Cardiac muscle cell (in vitro differentiated cells and primary cell): ENCODE results near the gene PLK4. TPM values are rescaled to one million over a fixed set of nuclear protein-coding genes. Genes with fewer than 3 reads are reported as not detected.

Experiments used
- DNase-seq, 2 donors: peaks; one replicate each; pipeline versions ENCODE4 v3.0.0 to v3.0.0-alpha.2; 2010 to 2017; ENCODE audit warnings: low read depth in 1 of 2, low spot score in 1 of 2
- H3K27ac ChIP-seq: fragments of 200-600 bp; sonication (generic); 2 replicates; pipeline ENCODE4 v1.5.1; 2016
- H3K27me3 ChIP-seq: fragments of 200-600 bp; sonication (generic); 2 replicates; pipeline ENCODE4 v1.6.0; 2016; ENCODE audit warnings: control low read depth
- H3K36me3 ChIP-seq: fragments of 200-600 bp; sonication (generic); 2 replicates; pipeline ENCODE4 v1.5.1; 2016; ENCODE audit warnings: control low read depth
- H3K4me1 ChIP-seq: fragments of 200-600 bp; sonication (generic); 2 replicates; pipeline ENCODE4 v1.8.1; 2017; ENCODE audit warnings: low read depth, mild to moderate bottlenecking, mixed run types
- H3K4me3 ChIP-seq: fragments of 200-600 bp; sonication (generic); 2 replicates; pipeline ENCODE4 v1.5.1; 2016; ENCODE audit warnings: mild to moderate bottlenecking
- H3K9me3 ChIP-seq: fragments of 200-600 bp; sonication (generic); 2 replicates; pipeline ENCODE4 v1.5.1; 2017; ENCODE audit warnings: low read depth, mild to moderate bottlenecking, control low read depth
- polyA plus RNA-seq: library from polyadenylated mRNA; unstranded; fragments of >200 nt; fragmentation: Nextera tagmentation; extraction: Ambion mirVana; gene quantifications from 2 replicates; pipeline ENCODE4 v1.2.1, GENCODE V29; 2016
- total RNA-seq: library from RNA; depleted of rRNA; stranded (reverse); fragments of >200 nt; gene quantifications from 2 replicates; pipeline ENCODE4 v1.2.3, GENCODE V29; 2016
- TF ChIP-seq, protein P1 (sequence below): IDR thresholded peaks from 2 replicates; pipeline ENCODE4 v1.5.1; 2012; ENCODE audit warnings: low read depth, mild to moderate bottlenecking, low read length

The PLK4 gene
- total and polyA plus RNA-seq, 2 experiments from 2014 or later, result 5.2 to 13.0 TPM

DNA sequence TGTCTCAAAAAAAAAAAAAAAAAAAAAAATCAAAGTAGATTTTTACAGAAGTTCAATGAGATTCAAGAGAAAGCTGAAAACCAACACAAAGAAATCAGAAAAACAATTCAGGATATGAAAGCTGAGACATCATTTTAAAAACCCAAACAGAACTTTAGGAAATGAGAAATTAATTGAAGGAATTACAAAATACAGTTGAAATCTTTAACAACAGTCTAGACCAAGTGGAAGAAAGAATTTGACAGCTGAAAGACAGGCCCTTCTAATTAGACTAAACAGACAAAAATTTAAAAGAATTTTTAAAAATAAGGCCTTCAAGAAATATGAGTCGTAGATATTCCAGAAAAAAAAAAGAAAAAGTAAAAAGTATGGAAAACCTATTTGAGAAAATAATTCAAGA is 33.9 kb upstream of the PLK4 start:
- H3K36me3 ChIP-seq, result no peaks in the 10 kb centered on the region
- H3K27me3 ChIP-seq, result no peaks in the 10 kb centered on the region
- no peak overlapping the region for H3K4me3 ChIP-seq
- TF ChIP-seq, protein P1, sequence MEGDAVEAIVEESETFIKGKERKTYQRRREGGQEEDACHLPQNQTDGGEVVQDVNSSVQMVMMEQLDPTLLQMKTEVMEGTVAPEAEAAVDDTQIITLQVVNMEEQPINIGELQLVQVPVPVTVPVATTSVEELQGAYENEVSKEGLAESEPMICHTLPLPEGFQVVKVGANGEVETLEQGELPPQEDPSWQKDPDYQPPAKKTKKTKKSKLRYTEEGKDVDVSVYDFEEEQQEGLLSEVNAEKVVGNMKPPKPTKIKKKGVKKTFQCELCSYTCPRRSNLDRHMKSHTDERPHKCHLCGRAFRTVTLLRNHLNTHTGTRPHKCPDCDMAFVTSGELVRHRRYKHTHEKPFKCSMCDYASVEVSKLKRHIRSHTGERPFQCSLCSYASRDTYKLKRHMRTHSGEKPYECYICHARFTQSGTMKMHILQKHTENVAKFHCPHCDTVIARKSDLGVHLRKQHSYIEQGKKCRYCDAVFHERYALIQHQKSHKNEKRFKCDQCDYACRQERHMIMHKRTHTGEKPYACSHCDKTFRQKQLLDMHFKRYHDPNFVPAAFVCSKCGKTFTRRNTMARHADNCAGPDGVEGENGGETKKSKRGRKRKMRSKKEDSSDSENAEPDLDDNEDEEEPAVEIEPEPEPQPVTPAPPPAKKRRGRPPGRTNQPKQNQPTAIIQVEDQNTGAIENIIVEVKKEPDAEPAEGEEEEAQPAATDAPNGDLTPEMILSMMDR, result no peak
- no peak overlapping the region for H3K27ac ChIP-seq
- no peak for DNase-seq
- H3K4me1 ChIP-seq, result no peaks in the 10 kb centered on the region
- no peaks in the 10 kb centered on the region for H3K9me3 ChIP-seq

DNA sequence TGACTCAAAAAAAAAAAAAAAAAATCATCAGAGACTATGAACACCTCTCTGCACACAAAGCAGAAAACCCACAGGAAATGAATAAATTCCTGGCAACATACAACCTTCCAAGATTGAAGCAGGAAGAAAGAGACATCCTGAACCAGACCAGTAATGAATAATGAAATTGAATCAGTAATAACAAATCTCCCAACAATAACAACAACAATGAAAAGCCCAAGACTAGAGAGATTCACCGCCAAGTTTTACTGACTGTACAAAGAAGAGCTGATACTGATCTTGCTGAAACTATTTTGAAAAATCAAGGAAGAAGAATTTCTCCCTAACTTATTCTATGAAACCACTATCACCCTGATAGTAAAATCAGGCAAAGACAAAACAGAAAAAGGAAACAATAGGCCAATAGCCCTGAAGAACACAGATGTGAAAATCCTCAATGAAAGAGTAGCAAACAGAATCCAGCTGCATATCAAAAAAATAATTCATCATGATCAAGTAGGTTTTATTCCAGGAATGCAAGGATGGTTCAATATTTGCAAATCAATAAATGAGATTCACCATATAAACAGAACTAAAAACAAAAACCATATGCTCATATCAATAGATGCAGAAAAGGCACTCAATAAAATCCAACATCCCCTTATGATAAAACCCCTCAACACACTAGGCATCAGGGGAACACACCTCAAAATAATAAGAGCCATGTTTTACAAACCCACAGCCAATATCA is 31.0 kb upstream of the PLK4 start:
- DNase-seq, result no peak
- TF ChIP-seq, protein P1, result no peak
- Histone ChIP-seq H3K4me1 (no peaks in the 10 kb centered on the region), H3K9me3 (no peaks in the 10 kb centered on the region), H3K4me3 (no peak overlapping the region), H3K27me3 (no peaks in the 10 kb centered on the region), H3K27ac (no peak overlapping the region), H3K36me3 (no peaks in the 10 kb centered on the region)

DNA sequence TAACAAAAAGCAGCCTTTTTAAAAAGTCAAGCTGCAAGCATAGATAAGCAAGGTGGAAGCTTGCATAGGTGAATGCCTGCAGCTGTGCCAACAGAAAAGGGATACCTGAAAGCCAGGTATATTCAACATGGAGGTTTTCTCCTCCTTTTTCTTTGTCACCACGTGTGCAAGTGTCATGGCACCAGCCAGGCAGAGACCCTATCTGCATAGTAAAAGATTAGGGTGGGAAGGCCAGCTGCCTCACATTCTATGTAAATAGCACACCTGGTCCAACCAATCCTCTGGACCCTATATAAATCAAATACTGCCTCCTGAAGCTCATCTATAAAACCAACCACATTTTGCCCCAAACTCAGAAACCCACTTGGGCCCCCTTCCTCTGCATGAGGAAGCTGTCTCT is 28.0 kb upstream of the PLK4 start:
- Histone ChIP-seq H3K9me3 (no peaks in the 10 kb centered on the region), H3K27me3 (no peaks in the 10 kb centered on the region), H3K4me3 (no peak overlapping the region), H3K4me1 (no peaks in the 10 kb centered on the region), H3K27ac (no peak overlapping the region), H3K36me3 (no peaks in the 10 kb centered on the region)
- TF ChIP-seq, protein P1, result no peak
- DNase-seq, result no peak

DNA sequence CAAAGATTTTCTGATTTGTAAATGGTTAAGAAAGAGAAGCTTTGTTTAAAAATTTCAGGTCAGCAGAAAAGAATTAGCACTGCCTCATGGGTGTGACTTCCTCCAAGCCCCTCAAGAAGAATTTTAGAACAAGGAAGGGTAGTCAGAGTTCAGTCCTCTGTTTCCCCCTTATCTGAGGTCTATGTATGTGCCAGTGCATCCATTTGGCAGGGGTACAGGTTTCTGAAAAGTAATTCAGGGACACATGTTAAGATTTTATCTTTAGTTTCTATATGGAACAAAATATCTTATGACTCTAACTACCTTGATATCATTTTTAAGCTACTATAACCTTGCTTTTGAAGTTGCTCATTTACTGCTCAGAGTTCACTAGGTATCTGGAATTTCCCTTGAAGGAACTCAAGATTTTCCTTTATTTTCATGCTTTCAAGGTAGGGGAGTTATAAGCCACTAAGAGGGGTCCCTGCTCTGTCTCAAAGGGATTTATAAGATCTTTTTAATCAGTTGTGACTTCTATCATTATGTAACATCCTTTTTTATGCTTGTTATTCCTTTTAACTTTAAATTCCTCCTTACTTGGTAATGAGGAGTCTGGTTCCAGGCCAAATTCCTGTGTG is 24.4 kb upstream of the PLK4 start:
- no peaks in the 10 kb centered on the region for H3K27me3 ChIP-seq
- H3K4me3 ChIP-seq, result no peak overlapping the region
- no peaks in the 10 kb centered on the region for H3K9me3 ChIP-seq
- no peak overlapping the region for H3K27ac ChIP-seq
- no peaks in the 10 kb centered on the region for H3K4me1 ChIP-seq
- TF ChIP-seq, protein P1, result no peak
- no peak for DNase-seq
- no peaks in the 10 kb centered on the region for H3K36me3 ChIP-seq

DNA sequence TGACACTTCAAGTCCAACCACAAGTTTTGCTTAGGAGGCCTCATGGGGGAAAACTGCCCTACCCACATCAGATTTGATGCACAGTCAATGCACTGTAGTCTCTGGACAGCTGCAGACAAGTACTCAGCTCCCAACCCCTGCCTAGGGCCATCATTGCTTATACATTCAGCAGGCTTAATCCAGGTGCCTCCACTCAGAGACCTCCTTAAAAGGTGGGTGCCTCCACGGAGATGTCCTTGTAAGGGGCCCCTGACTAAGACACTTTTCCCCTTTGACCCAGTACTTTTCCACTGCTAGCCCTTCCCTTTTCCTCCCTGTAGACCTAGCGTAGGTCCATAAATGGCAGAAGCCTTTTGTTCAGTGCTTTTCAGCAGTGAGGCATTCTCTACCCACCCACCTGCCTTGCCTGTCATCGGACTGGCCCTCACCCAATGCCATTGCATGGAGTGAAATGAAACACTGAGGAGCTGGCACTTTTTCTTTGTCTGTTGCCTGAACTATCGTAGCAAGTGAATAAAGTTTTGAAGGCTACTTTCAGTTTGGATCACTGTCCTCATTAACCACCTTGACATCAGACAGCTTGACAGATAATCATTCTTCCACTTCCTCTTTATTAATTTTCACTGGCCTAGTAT is 23.8 kb upstream of the PLK4 start:
- Histone ChIP-seq H3K4me1 (no peaks in the 10 kb centered on the region), H3K36me3 (no peaks in the 10 kb centered on the region), H3K27ac (no peak overlapping the region), H3K4me3 (no peak overlapping the region), H3K9me3 (no peaks in the 10 kb centered on the region), H3K27me3 (no peaks in the 10 kb centered on the region)
- peak in 1 of 2 donors; percentile 90 for DNase-seq
- TF ChIP-seq, protein P1, result no peak
